ENCODE data around the gene B3GALT6.

Gene B3GALT6

DNA sequence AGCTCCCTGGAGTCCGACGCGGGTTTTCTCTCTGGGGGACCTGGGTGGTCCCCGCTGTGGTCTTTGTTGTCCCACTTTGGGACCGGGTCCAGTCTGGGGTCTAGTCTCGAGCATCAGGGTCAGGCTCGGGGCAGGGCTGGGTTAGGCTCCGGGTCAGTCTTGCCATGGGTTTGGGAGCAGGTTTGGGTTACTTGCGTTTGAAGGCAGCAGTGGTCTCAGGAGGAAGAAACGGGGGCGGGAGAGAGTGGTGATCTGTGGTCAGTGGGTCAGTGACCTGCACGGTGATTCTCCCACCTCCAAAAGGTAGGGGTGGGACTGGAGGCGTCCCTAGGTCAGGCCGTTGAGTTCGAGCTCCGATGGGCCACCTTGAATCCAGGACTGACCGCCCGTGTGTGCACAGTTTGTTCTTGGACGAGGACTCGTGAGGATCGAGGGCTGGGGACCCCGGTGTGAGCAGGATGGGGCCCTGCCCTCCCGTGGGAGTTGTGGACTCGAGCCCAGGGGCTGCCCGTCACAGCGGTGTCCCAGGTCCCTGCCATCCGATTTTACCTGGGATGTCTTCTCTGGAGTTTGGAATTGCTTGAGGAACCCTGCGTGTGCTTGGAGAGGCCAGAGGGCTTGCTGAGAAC is 2.3 kb downstream of the B3GALT6 start:
- DNase-seq = no peak

DNA sequence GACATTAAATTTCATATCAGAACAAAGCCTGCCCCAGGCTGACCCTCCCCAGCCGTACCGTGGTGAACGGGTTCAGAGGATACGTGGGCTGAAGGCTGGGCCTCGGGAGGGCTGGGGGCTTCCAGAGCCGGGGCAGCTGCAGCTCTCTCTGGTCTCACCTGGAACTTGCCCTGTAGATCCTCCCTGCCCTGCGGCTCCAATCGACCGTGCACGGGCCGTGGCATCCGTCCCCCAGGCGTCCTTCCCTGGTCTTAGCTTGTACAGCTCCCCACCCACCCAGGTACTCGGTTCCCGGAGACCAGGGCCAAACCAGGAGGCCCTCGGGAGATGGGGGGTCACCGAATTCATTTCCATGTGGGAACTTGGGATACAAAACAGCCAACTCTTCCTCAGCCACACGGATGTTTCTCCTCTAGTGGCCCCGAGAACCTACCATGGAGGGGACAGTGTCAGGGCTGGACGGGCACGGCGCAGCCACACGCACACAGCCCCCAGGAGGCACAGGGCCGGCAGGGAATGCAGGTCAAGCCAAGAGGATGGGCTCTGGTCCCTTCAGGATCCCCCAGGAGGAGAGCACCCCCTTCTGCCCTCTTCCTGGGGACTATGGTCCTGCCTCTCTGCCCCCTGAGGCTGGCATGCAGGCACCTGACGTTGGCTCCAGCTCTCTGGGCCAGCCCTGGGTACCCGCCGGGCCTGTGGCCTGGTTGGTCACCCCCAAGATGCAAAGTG is 3.1 kb downstream of the B3GALT6 start:
- DNase-seq = no peak

DNA sequence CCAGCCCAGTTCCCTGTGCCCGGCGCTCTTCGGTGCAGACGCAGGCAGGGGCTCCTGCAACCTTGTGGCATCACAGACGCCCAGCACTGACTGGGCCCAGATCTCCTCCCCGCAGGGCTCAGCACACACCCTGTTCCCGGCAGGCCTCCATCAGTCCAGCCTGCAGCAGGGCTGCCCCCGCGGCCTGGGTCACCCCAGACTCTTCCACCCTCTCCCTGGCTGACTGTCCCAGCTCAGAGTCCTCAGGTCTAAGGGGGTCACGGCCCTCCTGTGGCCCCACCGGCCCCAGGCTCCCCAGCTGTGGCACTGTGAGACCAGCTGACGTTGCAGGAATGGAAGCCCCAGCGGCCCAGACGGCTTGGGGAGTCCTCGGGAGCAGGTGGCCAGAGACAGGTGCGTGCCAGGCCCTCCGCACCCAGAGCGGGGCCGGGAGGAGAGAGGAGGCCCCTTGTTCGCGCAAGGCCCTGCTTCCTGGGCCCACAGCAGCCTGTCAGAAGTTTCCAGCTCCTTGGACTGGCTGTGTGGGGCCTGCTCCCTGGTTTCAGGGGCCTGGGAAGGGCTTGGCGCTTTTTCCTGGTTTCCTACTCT is 4.2 kb downstream of the B3GALT6 start:
- no peak for DNase-seq

- DNase-seq = peak; percentile 46
Observed at GRCh38 chr1:1236945-1237873, 5.2 kb downstream of the B3GALT6 start.

DNA sequence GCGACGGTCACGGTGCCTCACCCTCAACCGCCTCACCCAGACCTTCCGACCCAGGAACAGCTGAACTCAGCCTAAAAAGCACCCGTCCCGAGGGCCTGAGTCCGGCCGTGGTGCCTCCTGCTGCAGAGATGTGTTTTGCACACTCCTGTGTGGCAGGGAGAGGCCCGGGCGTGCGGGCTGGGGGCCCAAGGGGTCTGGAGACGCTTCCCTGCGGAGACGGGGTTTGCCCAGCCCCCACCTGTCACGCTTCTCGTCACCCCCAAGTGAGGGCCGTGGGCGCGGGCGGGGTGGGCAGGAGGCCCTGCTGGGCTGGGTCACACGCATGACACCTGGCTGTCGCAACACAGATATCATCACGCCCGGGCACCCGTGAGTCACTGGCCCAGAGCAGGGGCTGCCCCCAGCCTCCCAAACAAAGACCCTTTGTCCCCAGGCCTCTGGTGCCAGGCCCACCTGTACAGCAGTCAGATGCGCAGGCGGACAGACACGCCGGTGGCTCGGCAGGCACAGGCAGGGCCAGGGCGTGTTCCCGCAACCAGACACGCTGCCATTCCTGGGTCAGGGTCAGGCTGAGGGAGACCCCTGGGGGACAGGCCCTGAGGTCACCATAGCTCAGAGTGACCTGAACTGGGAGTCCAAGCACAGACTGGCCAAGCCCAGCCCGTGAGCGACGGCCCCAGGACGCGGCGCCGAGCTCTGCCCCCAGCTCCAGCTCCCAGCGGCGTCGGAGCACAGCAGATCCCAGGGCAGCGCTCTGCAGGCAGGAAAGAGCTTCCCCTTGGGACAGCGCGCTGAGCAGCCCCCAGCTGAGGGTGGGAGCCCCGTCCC is 6.1 kb downstream of the B3GALT6 start:
- peak; percentile 52 for DNase-seq

DNA sequence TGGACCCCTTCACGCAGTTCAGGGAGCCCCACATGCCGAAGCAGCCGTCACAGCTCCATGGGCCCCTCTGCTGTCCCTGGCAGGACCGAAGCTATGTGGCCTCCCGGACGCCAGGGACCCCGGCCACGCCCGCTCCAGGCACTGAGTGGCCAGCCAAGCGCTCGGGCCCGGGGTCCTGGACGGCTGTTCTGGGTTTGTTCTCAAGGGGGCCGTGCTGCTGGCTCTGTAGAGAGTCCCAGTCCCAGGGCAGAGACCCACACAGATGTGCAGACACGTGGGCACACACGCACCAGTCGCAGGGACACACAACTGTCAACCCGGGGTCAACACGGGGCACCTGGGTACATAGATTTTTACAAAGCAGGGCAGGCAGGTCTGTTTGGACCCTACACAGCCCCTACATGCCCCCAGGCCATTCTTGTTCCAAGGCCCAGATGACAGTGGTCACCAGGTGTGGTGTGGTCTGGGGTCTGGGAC is 6.7 kb downstream of the B3GALT6 start:
- no peak for DNase-seq

DNA sequence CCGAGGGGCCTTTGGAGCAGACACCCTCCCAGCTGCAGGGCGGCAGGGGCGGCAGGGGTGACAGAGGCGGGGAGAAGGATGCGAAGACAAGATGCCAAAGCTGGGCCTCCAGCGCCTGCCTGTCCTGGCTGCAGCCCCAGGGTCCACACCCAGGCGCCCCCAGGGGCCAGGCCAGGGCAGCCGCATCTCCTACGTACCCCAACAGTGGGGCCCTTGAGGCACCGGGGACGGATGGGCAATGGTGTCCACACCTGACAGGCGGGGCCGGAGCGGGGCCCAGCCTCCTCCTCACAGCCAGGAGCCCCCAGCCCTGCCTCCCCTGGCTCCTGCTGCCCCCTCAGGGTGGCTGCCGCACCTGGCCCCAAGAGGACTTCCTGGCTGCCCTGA is 7.2 kb downstream of the B3GALT6 start:
- DNase-seq = no peak

- peak; percentile 39 for DNase-seq
Observed at GRCh38 chr1:1239614-1240347, 7.7 kb downstream of the B3GALT6 start.

DNA sequence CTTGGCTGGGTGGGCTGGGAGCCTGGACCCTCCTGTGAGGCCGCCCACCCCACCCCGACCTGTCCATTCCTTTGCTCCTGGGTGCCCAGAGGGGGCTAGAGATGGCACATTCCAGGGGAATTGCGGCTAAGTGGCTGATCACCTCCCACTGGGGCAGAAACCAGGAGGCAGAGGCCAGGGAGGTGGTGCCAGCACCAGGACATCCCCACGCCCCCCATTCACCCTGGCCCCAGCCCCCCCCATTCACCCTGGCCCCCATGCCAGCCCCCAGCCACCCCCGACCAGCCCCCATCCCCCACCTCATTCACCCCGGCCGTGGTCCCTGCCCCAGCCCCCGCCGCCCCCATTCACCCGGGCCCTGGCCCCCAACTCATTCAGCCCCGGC is 8.3 kb downstream of the B3GALT6 start:
- DNase-seq = no peak

DNA sequence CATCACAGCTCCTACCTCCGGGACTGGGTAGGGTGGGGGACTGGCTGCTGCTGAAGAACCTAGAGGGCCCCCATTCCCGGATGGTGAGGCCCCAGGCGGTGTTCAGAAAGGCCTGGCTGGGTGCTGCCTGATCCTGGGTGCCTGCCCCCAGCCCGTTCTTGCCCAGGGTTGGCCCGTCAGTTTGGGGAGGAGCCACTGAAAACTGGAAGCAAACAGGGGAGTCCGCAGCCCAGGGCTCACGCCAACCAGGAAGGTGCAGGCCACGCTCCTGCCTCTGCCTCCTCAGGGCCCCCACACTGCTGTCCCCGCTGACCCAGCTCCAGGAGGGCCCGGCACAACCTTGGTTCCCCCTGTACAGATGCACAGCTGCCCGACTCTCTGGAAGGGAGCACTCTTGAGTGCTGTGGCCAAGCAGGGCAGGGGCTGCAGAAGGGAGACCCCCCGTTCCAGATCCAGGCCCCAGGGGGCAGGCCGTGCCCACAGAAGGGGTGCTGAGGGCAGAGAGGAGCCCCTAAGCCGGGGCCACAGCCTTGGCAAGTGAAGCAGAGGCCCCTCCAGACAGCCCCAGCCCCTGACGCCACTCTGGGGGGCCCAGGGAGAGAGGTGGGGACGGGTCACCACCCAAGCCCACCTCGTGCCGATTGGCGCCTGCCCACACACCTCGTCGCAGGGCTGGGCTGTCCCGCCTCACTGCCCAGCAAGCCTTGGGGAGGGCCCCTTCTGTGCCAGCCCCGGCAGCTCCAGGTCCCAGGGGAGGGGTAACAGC is 9.0 kb downstream of the B3GALT6 start:
- peak; percentile 70 for DNase-seq

- DNase-seq = no peak
Observed at GRCh38 chr1:1241588-1242219, 9.7 kb downstream of the B3GALT6 start.

GRCh38 chr1:1242461-1243265 is 10.6 kb downstream of the B3GALT6 start:
- DNase-seq = peak; percentile 31

DNA sequence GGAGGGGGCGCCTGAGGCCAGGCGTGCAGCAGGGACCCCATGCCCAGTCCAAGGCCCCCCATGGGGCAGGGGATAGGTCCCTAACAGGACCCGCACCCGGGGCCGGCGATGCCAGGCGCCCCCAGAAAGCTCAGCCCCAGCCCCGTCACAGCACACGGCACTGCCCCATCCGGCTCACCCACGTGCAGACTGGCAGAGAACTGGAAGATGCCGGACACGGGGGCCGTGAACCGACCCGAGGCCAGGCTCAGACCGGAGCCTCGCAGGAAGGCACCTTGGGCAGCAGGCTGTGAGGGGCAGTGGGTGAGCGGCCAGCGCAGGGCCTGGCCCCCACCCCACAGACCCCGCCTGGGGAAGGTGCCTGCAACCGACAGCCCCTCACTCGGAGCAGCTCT is 11.2 kb downstream of the B3GALT6 start:
- DNase-seq = no peak

DNA sequence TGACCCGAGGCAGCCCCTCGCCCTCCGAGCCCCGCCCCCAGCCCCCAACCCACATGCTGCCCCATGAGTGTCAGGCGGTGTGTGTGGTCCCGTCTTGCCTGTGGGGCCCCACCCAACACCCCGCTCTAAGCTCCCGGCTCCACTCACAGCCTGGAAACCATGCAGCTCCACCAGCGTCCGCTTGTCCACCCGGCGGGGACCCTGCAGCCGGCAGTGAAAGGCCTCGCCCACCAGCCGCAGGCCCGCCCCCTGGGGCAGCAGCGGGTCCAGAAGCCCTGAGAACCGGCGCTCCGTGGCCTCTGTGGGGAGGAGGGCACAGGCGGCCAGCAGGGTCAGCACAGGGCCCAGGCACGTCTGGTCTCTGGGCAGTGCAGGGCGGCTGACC is 11.8 kb downstream of the B3GALT6 start:
- DNase-seq = peak; percentile 41

- peak; percentile 64 for DNase-seq
Observed at GRCh38 chr1:1244192-1244811, 12.3 kb downstream of the B3GALT6 start.

- DNase-seq = peak; percentile 48
Observed at GRCh38 chr1:1245178-1245816, 13.3 kb downstream of the B3GALT6 start.

DNA sequence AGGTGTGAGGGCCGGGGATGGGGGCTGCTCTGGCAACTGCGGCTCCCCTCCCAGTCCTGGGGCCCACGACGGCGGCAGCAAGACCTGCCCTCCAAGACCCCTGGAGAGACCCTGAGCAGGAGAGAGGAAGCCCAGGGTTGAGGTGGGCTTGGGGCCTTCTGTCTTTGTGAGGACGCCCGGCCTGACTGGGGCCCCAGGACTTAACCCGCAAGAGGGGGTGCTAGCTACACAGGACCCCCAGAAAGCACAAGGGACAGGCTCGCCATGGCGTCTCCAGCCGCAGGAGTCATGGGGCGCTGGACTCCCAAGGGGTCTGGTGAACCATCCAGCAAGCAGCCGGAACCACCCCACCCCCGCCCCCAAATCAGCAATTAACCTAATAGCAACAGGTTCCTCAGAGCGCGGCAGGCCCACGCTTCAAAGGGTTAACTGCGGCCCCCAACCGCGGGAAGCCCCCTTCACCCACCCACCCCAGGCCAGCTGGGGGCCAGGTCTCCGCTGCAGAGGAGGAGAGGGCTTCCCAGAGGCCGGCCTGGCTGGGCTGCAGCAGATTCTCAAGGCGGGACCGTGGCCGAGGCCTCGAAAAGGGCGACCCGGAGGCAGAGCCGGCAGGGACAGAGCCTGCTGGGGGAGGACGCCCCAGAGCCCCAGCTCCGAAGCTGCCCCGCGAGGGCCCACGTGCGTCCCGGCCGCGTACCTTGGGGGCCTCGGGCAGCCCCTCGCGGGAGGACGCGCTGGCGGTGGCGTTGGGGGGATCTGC is 14.0 kb downstream of the B3GALT6 start:
- DNase-seq = peak; percentile 50

Data from DMS53 (cell line).